ENCODE results near the gene CFHR4.
"Not testable (repeated sequence)": the region's sequence is repeated elsewhere in the genome, so short reads cannot be mapped to it uniquely, and the experiment has no call there.

The CFHR4 gene

GRCh38 chr1:196933531-196934189 is 45.8 kb downstream of the CFHR4 start:
- DNase-seq (ENCODE audit: low read depth in 1 of 2, low spot score in 1 of 2): no peak

DNA sequence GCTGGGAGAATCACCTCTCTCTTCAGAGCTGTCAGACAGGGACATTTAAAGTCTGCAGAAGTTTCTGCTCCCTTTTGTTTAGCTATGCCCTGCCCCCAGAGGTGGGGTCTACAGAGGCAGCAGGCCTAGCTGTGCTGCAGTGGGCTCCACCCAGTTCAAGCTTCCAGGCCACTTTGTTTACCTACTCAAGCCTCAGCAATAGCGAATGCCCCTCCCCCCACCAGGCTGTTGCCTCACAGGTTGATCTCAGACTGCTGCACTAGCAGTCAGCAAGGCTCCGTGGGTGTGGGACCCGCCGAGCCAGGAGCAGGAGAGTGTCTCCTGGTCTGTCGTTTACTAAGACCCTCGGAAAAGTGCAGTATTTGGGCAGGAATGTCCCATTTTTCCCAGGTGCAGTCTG is 53.6 kb downstream of the CFHR4 start:
- DNase-seq (ENCODE audit: low read depth in 1 of 2, low spot score in 1 of 2): not testable (repeated sequence)

DNA sequence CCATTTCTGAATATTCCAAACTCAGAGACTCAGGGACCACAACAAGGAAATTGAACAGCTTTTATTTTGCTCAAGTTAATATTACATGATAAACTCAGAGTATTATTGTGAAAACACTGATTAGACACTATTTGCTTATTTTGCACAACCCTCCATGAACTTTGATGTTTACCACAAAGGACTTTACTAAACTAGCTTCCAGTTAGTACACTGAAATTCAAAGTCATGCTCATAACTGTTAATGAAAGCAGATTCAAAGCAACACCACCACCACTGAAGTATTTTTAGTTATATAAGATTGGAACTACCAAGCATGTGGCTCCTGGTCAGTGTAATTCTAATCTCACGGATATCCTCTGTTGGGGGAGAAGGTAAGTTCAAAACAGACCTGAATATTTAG is 55.7 kb downstream of the CFHR4 start, which contains the start of gene CFHR2:
CFHR2 (plus strand) TSS at position 171 of the 400 bp plus-strand sequence; CDS start at position 314, 143 bp downstream.
- DNase-seq (ENCODE audit: low read depth in 1 of 2, low spot score in 1 of 2): not testable (repeated sequence)

DNA sequence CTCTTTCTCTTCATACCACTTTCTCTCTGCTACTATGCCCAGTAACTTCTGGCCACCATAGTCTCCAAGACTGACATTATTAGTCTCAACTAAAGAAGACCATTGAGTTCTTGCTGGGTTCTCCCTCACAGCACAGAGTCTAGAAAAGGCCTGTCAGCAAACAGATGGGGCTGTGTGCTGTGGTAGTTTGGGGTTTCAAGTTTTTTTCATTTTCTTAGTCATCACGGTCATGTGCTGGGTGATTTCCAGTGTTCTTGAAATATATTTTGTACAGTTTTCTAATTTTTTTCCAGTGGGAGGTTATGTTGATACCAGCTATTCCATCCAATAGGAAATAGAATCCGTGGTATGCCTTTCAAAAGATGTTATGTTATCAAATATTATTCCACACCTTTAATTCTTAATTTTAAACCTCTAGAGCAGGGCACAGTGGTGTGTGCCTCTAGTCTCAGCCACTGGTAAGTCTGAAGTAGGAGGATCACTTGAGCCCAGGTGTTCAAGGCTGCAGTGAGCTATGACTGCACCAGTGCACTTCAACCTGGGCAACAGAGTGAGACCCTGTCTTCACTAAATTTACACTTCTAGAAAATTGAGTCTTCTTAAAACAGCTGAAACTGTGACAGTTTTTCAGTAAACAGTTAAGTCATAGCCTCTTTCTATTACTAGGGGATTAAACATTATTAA is 64.0 kb downstream of the CFHR4 start:
- DNase-seq (ENCODE audit: low read depth in 1 of 2, low spot score in 1 of 2): no peak

GRCh38 chr1:196954778-196955177 is 66.9 kb downstream of the CFHR4 start:
- DNase-seq (ENCODE audit: low read depth in 1 of 2, low spot score in 1 of 2): no peak

- DNase-seq (ENCODE audit: low read depth in 1 of 2, low spot score in 1 of 2): no peak
Observed at GRCh38 chr1:196955926-196956325, 68.1 kb downstream of the CFHR4 start.

DNA sequence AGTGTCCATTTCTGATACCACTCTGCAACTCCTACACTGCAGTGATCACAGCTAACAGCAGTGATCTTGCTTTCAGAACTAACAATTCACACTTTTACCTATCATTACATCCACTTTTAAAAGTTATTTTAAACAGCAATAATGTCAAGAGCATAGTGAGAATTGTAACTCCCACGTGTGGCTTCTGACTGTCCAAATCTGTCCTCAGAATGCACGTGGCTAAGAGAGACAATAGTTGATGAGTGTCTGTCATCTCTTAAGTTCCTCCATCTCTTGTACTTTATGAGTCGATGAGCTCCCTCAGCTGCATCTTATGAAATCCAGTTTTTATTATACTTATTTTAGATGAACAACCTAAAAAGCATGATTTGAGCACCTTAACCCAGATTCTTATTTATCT is 73.0 kb downstream of the CFHR4 start:
- no peak for DNase-seq (ENCODE audit: low read depth in 1 of 2, low spot score in 1 of 2)

Measured in stimulated activated CD4-positive, alpha-beta T cell treated with anti-CD3 and anti-CD28 coated beads, Interleukin-15, amount 100 ng/mL, for 1 hour (primary cell).